IPS DF 4.7 (cell line): ENCODE measurements around the gene INHBB.
"Not testable (repeated sequence)": the region's sequence is repeated elsewhere in the genome, so short reads cannot be mapped to it uniquely, and the experiment has no call there.

Source experiments
- DNase-seq: peaks from one replicate; pipeline ENCODE4 v3.0.0-alpha.2; 2013; ENCODE audit warnings: low spot score; ENCODE audit errors: extremely low read depth

Gene INHBB

DNA sequence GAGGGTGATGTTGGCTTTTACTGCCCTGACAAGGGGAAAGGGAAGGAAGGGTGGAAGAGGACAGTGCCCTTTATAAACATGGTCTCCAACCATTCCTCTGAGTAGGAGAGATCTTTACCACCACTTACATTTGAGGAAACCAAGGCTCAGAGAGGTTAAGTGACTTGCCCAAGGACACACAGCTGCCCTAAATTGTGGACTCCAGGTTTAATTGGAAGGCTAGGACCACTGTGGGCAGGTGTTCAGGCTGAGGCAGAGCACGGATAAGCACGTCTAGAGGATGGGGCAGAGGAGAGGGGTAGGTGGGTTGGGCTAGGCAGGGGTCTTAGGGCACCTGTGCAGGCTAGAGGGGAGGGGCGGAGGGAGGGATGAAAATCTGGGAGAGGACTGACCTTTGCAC is 32.7 kb downstream of the INHBB start:
- no peak for DNase-seq

DNA sequence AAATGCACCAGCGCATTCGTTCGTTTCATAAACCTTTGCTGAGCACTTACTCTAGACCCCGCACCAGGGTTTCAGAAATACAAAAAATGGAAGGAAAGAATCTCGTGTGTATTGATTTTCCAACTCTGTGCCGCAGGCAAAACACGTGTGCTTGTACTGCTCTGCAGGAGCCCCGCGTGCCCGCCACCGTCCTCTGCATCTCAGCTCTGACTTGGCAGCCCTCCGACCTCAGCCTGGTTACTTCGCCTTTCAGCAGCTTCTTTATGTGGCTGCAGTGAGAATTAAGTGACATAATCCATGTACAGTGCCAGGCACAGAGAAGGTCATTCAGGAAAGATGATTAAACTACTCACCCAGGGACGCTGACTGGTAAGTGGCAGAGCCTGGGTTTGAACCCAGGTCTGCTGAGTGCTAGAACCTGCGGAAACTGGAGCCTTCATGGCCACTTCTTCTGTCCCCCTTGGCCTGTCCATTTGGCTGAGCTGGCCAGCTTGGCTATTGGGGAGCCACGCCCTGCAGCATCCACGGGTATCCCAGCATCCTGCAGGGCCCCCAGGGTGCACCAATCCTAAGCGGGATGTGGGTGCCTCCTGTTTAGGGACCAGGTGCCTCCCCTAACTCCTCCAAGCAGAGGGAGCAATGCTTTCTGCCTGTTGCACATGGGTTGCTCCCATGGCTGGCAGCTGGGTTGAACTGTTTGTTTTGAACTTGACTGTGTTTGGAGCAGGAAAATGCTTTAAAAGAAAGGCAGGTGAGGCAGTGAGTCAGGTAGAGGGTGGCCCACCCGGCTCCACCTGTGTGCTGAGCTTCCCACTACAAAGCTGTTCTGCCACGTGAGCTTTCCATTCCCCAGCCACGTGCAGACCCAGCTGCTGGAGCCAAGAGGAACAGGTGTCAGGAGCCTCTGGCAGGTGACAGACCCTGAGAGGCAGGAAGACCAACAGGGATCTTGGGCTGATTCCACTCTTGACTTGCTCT is 34.3 kb downstream of the INHBB start:
- no peak for DNase-seq

DNA sequence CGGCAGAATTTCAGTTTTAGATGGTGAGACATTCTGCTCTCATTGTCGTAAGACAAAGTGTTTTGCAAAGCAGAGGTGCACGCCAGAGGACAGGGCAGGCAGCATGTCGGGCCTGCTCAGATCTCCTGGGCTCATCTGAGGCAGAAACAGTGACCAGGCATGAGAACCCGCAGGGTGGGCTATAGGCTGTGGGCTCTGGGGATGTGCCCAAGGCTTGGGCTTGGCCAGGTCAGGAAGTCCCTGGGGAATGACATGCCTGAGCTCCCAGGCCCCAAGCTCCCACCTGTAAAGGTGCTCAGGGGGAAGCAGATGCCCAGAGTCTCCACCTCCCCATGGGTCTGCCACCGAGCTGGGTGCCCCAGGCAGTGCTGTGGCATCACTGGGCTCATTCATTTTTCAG is 35.3 kb downstream of the INHBB start:
- DNase-seq = no peak

DNA sequence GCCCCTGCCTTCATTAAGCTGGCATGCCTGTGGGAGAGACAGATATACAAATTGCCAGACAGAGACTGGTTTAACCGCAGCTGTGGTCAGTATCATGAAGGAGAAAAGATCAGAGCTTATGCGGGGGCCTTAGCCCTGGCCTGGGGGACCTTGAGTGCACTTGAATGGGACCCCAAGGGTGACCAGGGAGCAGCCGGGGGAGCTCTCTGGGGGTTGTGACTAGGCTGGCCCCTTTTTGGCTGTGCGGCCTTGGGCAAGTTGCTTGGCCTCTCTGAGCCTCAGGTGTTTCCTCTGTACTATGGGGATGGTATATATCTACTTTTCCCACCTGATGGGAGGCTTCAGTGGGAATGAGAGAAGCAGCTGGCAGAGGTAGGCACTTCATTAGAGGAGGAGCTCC is 35.7 kb downstream of the INHBB start:
- no peak for DNase-seq

DNA sequence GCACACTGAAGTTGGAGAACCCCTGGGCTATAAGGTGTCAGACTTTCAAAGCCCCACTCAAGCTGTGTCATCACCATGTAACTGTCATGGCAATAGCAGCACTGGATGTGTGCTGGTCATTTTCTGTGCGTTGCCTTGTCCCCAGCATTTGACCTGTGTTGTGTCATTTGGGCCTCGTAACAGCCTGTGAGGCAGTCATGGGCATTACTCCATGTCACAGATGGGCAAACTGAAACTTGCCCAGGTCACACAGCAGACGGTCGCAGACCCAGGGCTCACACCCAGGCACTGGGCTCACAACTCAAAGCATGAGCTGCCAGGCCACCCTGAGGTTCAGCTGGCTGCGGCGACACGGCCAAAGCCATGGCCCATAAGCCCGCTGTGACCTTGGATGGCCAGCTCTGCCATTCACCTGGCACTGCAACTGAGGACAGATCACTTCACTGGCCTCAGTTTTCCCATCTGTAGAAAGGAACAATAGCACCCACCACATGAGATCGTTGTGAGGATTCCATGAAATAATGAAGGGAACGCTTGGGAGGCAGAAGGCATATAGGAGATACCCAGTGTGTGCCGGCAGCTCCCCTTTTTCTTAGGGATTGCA is 36.7 kb downstream of the INHBB start:
- DNase-seq = no peak

DNA sequence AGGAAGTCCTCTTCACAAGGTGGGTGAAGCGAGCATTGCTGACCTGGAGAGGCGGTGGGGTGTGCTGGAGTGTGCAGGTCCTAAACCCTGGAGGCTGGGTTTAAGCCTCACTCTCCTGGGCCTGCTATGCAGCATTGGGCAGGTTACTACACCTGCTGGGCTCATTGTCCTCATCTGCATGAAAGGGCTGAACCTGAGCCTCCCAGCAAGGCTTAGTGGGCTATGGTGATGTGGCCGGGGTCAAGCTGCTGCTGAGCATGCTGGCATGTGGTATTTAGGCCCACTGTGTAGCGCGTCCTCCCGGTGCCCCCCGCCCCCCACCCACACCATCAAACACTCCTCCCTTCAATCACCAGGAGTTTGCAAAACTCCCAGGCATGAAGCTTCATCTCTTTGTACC is 37.3 kb downstream of the INHBB start:
- DNase-seq = no peak

DNA sequence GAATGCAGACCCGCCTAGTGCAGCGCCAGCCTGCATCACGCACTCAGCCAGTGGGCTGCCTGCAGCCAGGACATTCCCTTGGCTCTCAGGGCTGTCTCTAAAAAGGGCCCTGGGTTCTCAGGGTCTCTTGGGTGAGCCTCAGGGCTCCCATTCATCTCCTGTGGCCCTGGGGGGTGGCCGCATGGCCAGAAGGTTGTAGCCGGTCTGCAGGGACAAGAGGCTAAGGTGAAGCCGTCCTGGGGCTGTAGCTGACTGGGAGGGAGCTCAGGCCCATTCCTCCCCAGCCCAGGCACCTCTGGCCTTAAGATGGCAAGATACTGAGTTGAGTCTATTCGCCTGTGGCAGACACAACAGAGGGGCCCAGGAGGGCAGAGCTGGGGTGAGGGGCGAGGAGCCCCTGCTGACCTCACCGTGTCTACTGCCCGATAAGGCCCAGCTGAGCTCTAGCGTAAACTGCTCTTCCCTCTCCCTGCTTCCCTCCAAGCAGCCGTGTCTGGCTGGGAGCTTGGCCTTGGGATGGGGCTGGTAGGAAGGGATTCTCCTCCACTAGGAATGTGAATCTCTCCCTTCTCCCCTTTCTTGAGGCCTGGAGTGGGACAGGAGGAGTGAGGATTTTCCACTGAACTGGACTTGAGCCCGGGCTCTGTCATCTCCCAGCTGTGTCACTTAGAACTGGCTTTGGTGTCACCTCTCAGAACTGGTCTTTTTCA is 37.9 kb downstream of the INHBB start:
- DNase-seq = no peak

DNA sequence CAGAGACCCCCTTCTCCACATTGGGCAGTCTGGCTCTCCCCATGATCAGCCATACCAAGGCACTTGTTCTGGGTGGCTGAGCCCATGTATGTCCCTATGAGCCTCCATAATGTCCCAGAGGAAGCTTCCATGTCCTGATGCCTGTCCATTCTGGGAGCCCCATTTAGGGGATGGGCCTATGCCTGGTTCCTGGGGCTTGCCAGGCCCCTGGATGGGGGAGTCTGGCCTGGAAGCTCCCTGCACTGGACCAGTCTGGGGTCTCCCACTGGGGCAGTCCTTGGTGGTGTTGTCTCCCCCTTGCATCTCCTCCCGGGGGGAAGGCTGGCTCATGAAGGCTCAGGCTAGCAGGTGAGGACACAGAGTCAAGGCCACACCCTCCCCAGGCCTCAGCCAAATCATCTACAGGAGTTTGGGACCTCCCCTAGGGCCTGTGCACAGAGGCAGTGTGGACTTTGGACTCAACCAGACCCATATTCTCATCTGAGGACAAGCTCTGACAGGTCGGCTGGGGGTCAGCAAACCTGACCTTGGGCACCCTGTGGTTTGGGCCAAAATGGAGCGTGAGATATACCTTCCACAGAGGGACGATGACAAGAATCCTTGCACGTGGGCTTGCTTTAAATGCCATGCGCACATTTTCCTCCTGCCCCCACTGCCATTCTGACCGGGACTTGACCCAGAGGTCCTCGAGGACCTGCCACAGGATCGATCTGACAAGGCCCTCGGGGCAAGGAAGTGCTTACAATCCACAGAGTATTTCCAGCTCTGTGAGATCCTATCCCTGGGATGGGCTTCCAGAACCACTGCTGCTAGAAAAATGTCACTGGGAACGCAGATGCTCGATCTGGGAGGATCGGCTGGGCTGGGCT is 38.8 kb downstream of the INHBB start:
- no peak for DNase-seq

DNA sequence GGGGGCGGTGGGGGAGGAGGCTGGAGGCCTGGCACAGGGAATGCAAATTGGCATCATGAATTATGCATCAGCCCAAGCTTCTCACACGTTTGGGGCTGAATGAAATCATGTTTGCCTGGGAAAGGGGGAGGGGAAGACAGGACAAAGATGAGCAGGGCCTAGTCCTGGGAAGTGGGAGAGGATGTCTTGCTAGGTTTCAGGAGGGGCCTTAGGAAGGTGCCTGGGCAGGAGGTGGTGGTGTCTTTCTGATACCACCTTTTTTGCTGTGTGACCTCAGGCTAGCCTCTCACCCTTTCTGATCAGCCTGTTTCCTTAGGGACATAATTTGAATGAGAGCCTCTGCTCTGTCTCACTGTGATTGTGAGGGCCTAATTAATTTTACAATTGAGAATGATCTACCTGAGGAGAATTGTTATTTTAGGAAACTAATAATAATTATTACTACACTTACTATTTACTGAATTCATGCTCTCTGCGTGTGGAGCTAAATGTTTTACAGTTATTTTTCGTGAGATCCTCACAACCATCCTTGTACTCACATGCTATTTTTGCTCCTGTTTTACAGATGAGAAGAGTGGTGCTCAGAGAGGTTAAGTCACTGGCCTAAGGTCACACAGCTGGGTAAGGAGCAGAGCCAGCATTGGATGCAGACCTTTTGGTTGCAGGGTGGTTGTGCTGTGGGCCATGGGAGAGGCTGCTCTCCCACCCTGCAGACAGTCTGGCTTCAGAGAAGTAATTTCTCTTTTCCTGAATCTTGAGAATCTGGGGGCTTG is 39.6 kb downstream of the INHBB start:
- no peak for DNase-seq

DNA sequence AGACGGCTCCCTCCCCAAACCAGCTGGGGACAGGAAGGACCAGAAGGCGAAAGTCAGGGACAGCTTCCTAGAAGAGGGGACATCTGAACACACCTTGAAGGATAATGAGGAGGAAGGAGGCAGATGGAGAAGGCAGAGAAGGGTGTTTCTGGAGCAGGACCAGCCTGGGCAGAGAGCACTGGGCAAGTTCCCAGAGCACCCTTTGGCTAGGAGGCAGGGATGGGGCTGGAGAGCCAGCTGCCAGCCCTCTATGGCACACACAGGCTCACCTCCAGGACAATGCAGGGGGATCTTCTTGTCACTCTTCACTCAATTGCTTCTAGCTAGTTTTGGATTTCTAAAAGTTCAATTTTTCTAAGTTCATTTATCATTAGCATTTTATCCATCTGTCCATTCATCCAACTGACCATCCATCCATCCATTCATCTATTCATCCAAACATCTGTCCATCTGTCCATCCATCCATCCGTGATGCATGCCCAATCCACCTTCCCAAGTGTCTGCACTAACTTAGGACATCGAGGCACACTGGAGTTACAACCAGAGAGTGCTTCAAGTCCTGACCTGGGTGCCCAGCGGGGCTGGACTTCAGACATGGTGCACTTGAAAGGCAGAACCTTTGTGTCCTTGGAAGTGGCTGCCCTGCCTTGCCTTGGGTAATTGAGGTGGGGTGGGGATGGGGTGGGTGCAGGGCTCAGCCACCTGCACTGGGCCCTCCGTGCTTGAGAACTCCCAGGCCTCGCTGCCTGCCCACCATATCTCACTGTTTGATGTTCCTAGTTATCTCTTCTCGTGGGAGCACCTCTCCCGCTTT is 42.5 kb downstream of the INHBB start:
- no peak for DNase-seq

DNA sequence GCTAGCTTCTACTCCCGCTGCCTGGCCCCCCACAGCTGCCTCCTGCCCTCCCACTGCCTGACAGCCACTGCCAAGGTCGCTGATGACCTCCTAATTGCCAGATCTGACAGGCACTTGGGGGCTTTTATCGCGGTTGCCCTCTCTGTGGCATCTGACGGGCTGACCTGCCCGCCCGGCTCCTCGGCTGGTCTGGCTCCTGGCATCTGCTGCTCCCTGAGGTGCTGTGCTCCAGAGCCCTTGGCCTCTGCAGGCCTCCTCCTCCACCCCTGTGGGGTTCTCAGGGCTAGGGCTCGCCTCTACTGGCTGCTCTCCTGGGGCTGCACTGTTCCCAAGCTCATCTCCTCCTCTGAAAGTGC is 43.1 kb downstream of the INHBB start:
- no peak for DNase-seq

DNA sequence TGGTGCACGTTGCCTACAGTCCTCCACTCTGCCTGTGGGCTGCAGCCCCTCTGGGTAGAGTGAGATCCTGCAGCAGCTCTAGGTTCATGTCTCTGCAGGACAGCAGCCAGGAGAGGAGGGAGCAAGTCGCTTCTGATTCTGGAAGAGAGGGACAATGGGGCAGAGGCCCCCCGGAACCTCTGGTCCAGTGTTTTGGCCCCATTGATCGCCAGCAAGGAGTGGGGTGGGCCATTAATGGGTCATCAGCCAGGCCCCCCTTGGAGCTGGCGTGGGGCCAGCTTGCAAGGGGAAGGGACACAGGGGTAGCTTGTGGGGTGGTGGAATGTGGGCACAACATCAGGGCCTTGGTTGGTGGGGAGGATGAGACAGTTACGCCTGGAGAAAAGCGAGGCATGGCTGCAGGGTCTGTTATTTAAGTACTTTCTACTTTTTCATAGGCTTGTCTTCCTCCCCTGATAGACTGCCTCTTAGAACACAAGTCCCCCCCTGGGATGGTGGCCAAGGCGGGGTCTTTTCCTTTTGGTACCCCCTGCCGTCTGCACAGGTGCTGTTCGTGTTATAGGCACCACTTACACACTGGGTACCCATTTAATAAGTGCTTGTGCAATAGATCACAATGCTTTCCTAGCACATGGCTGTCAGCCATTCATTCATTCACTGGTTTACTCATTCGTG is 44.6 kb downstream of the INHBB start:
- no peak for DNase-seq

DNA sequence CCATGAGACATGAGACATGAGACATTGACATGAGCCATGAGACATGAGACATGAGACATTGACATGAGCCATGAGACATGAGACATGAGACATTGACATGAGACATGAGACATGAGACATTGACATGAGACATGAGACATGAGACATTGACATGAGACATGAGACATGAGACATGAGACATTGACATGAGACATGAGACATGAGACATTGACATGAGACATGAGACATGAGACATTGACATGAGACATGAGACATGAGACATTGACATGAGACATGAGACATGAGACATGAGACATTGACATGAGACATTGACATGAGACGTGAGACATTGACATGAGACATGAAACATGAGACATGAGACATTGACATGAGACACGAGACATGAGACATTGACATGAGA is 45.4 kb downstream of the INHBB start:
- DNase-seq = not testable (repeated sequence)

DNA sequence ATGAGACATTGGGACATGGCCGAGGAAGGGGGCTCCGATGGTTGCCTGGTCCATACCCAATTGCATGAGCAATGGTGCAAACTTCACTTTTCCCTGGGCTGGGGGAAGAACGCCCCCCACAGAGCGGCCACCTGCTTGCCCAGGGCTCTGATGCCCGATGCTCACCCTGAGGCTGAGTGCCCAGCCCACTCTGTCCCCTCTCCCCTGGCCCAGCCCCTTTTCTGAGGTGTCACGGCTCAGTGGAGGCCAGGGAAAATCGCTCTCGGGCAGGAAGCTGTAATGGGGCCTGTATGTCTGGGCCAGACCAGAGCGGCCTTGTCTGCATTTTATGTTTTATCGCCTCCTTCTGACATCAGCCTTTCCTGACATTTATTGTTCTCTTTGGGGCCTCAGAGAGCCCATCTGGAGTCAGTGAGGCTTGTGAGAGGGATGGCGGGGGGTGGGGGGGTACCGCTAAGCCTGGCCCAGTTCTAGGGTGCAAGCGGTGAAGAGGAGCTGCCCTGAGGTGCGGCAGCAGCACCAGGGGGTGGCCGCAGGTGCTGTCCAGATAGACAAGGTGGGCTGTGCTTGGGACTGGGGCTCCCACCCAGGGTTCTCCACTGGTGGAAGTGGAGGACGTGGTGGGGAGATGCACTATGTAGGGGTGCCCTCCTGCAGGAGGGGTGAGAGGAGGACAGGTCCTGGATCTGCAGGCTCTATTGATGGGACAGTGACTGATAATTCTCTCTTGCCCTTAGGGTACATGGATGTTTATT is 46.2 kb downstream of the INHBB start:
- DNase-seq = no peak

DNA sequence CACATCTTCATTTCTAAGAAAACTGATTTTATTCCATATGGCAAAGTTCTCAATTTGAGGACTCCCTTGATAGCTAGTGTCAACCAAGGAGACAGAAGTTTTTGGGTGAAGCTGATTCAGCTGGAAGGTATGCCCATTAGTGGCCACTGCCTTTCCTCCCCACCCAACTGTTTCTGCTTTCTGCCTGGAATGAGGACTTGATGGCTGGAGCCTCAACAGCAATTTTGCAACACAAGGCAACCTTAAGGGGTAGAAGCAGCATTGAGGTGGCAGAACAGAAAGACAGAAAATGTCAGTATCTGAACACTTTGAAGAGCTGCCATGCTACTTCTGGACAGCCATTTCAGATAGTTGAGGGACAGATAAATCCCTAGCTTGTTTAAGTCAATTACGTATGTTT is 47.0 kb downstream of the INHBB start:
- DNase-seq = no peak

DNA sequence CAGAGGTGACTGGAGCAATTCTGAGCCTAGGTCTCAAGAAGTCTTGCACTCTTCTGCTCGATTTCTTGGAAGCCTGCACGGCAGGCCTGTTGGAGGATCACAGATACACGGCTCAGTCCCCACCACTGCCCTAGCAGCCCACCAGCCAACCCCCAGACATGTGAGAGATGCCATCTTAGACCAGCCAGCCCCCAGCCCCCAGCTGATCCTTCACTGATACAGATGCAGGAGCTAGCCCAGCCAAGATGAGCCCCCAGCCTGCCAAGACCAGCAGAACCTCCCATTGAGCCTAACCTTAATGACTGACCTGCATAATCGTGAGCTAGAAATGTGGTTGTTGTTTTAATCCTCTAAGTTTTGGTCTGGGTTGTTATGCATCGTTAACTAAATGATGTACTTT is 47.5 kb downstream of the INHBB start:
- no peak for DNase-seq

DNA sequence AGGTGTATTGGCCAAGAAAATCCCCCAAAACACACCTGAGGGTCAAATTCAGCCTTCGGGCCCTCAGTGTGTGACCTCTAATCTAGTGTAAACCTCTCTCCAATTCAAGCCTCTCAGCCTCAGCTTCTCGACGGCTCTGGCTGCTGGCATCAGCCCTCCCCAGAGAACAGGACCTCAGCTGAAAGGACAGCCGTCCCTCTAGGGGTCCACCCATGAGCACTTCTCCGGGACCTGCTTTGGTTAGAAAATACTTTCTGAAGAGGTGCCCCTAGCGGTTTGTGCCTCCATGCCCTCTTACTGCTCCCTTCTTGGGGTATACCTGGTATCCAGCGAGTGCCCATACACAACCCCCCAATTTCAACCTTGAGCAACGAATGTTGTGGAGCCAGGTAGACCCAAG is 48.8 kb downstream of the INHBB start:
- no peak for DNase-seq

DNA sequence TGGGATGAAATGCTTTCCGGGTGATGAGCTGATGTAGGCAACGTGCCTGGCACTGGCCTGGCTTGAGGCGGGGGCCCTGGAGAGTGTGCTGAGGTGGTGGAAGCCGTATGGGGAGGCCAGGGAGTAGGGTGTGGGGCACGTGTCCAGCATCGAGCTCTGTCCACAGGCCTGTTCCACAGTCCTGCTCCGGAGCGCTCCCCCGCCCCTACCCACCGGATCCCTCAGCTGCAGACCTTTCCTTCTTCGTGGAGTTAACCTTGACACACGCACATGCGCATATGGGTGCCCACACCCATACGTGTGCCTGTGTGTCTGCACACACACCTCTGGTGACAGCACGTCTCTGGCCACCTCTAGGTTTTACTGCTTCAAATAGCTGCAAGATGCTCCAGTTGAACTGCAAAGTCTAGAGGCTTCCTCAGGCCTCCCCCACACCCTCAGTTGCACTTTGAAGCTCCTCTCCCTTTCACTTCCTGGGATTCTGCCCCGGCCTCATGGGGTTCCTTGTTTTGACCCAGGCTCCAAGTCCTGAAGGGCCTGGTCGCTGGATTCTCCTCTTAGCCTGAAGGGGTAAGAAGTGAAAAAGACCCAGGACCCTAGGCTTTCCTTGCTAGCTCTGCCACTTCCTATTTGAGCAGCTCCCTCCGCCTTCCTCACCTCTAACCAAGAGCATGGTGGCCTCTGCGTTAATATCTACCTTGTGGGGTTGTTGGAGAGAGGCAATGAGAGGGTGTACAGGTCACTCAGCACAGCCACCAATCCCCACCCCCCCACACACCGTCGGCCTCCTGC is 49.5 kb downstream of the INHBB start:
- DNase-seq = no peak
